Measurements from ENCODE around the gene ASB7. TPM values are rescaled to one million over a fixed set of nuclear protein-coding genes. Genes with fewer than 3 reads are reported as not detected.
A peak's percentile ranks its signal among the peaks of the same experiment; 100 is the strongest.

ASB7 gene
- total RNA-seq, 2 donors from 2014 or later = 14.3 to 16.2 TPM

- H3K9ac ChIP-seq (ENCODE audit: extremely low read depth, low read length, poor library complexity, severe bottlenecking) = no peak overlapping the region
- no peak for DNase-seq
- Mint-ChIP-seq H3K4me3 (no peak overlapping the region), H3K4me1 (peaks cover 11% of the 10 kb centered on the region), H3K27me3 (ENCODE audit: insufficient read depth) (peaks cover 2% of the 10 kb centered on the region), H3K36me3 (ENCODE audit: low read depth) (no peaks in the 10 kb centered on the region), H3K9me3 (no peaks in the 10 kb centered on the region), H3K27ac (peak overlapping the region; percentile 74)
- H3K27ac ChIP-seq (ENCODE audit: low read depth, low read length) = no peak overlapping the region
- no peaks in the 10 kb centered on the region for H3K4me1 ChIP-seq (ENCODE audit: control insufficient read depth, insufficient read depth, low read length)
- no peaks in the 10 kb centered on the region for H3K27me3 ChIP-seq (ENCODE audit: control insufficient read depth, insufficient read depth, low read length, poor library complexity, severe bottlenecking)
- no peaks in the 10 kb centered on the region for H3K36me3 ChIP-seq (ENCODE audit: control insufficient read depth, insufficient read depth, low read length)
- TF ChIP-seq, protein P1, sequence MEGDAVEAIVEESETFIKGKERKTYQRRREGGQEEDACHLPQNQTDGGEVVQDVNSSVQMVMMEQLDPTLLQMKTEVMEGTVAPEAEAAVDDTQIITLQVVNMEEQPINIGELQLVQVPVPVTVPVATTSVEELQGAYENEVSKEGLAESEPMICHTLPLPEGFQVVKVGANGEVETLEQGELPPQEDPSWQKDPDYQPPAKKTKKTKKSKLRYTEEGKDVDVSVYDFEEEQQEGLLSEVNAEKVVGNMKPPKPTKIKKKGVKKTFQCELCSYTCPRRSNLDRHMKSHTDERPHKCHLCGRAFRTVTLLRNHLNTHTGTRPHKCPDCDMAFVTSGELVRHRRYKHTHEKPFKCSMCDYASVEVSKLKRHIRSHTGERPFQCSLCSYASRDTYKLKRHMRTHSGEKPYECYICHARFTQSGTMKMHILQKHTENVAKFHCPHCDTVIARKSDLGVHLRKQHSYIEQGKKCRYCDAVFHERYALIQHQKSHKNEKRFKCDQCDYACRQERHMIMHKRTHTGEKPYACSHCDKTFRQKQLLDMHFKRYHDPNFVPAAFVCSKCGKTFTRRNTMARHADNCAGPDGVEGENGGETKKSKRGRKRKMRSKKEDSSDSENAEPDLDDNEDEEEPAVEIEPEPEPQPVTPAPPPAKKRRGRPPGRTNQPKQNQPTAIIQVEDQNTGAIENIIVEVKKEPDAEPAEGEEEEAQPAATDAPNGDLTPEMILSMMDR (conservative IDR thresholded peaks at IDR 0.05) = no peak
- H3K4me3 ChIP-seq (ENCODE audit: low read length) = no peak overlapping the region
- WGBS, 2 experiments (ENCODE audit: insufficient coverage in 1 of 2, insufficient read length in 1 of 2) = 92 to 96% methylated on average over 14 to 18 of the region's 20 CpGs
- H3K9me3 ChIP-seq (ENCODE audit: control insufficient read depth, low read length) = no peaks in the 10 kb centered on the region
Observed at GRCh38 chr15:100667405-100668347, 65.3 kb downstream of the ASB7 start.

- Mint-ChIP-seq H3K4me1 (peaks cover 11% of the 10 kb centered on the region), H3K36me3 (ENCODE audit: low read depth) (no peaks in the 10 kb centered on the region), H3K4me3 (no peak overlapping the region), H3K27me3 (ENCODE audit: insufficient read depth) (no peaks in the 10 kb centered on the region), H3K27ac (no peak overlapping the region), H3K9me3 (no peaks in the 10 kb centered on the region)
- H3K9ac ChIP-seq (ENCODE audit: extremely low read depth, low read length, poor library complexity, severe bottlenecking) = no peak overlapping the region
- H3K27ac ChIP-seq (ENCODE audit: low read depth, low read length) = no peak overlapping the region
- no peaks in the 10 kb centered on the region for H3K9me3 ChIP-seq (ENCODE audit: control insufficient read depth, low read length)
- no peaks in the 10 kb centered on the region for H3K27me3 ChIP-seq (ENCODE audit: control insufficient read depth, insufficient read depth, low read length, poor library complexity, severe bottlenecking)
- TF ChIP-seq, protein P1 (conservative IDR thresholded peaks at IDR 0.05) = no peak
- no peaks in the 10 kb centered on the region for H3K4me1 ChIP-seq (ENCODE audit: control insufficient read depth, insufficient read depth, low read length)
- no peak overlapping the region for H3K4me3 ChIP-seq (ENCODE audit: low read length)
- 87% methylated on average over 6 of the region's 7 CpGs; no CpG with 5 or more reads in 1 of the 2 experiments for WGBS, 2 experiments (ENCODE audit: insufficient coverage in 1 of 2, insufficient read length in 1 of 2)
- DNase-seq = no peak
- no peaks in the 10 kb centered on the region for H3K36me3 ChIP-seq (ENCODE audit: control insufficient read depth, insufficient read depth, low read length)
Observed at GRCh38 chr15:100668348-100668745, 66.0 kb downstream of the ASB7 start.

DNA sequence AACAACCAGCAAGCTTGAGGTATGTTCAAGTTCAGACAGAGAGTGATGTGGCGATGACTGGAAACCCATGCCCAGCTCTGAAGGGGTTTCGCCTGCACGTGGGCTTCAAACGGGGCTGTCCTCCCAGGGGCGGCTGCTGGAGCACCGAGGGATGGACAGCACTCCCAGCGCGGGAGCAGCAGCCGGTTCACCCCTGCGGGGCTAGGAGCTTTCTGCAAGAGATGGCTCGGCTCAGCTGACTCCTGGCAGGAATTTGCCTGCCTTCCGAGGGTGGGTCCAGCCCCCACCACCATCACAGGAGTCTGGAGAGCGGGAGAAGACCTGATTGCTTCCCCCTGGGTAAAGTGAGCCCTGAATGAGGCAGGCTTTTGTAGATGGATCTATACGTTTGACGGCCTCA, 66.9 kb downstream of the ASB7 start:
- Mint-ChIP-seq H3K9me3 (peaks cover 4% of the 10 kb centered on the region), H3K4me1 (peaks cover 11% of the 10 kb centered on the region), H3K27me3 (ENCODE audit: insufficient read depth) (no peaks in the 10 kb centered on the region), H3K27ac (no peak overlapping the region), H3K4me3 (no peak overlapping the region), H3K36me3 (ENCODE audit: low read depth) (no peaks in the 10 kb centered on the region)
- DNase-seq = no peak
- no peak overlapping the region for H3K27ac ChIP-seq (ENCODE audit: low read depth, low read length)
- no peaks in the 10 kb centered on the region for H3K36me3 ChIP-seq (ENCODE audit: control insufficient read depth, insufficient read depth, low read length)
- TF ChIP-seq, protein P1 (conservative IDR thresholded peaks at IDR 0.05) = no peak
- no peak overlapping the region for H3K9ac ChIP-seq (ENCODE audit: extremely low read depth, low read length, poor library complexity, severe bottlenecking)
- WGBS, 2 experiments (ENCODE audit: insufficient coverage in 1 of 2, insufficient read length in 1 of 2) = 90 to 100% methylated on average over 4 to 15 of the region's 15 CpGs
- no peaks in the 10 kb centered on the region for H3K9me3 ChIP-seq (ENCODE audit: control insufficient read depth, low read length)
- H3K4me1 ChIP-seq (ENCODE audit: control insufficient read depth, insufficient read depth, low read length) = no peaks in the 10 kb centered on the region
- no peaks in the 10 kb centered on the region for H3K27me3 ChIP-seq (ENCODE audit: control insufficient read depth, insufficient read depth, low read length, poor library complexity, severe bottlenecking)
- no peak overlapping the region for H3K4me3 ChIP-seq (ENCODE audit: low read length)
